HepG2 (cell line): ENCODE measurements around the gene PSMB3. TPM values are rescaled to one million over a fixed set of nuclear protein-coding genes. Genes with fewer than 3 reads are reported as not detected.

Source experiments
- ELF3 ChIP-seq: IDR thresholded peaks from 2 replicates; pipeline ENCODE4 v1.6.1; 2016; ENCODE audit warnings: missing genetic modification reagents, missing compliant biosample characterization
- FOXK1 ChIP-seq: sonication (generic); formaldehyde crosslinking; IDR thresholded peaks from 2 replicates; pipeline ENCODE4 v1.4.0; 2020; ENCODE audit warnings: low read depth, missing genetic modification reagents, borderline replicate concordance
- GATAD2A ChIP-seq: IDR thresholded peaks from 2 replicates; pipeline ENCODE4 v1.6.1; 2016
- KDM5B ChIP-seq: sonication (generic); formaldehyde crosslinking; IDR thresholded peaks from 2 replicates; pipeline ENCODE4 v1.4.0; 2020; ENCODE audit warnings: missing genetic modification reagents, mild to moderate bottlenecking, borderline replicate concordance
- KLF9 ChIP-seq: IDR thresholded peaks from 2 replicates; pipeline ENCODE4 v1.6.1; 2016; ENCODE audit warnings: low read depth
- MYNN ChIP-seq: sonication (generic); formaldehyde crosslinking; IDR thresholded peaks from 2 replicates; pipeline ENCODE4 v1.4.0; 2020; ENCODE audit warnings: mild to moderate bottlenecking, low read depth, missing genetic modification reagents
- MZF1 ChIP-seq: sonication (generic); formaldehyde crosslinking; IDR thresholded peaks from 2 replicates; pipeline ENCODE4 v1.8.1; 2023; ENCODE audit warnings: mild to moderate bottlenecking, missing genetic modification reagents, borderline replicate concordance
- ZFP36 ChIP-seq: fragments of 150-350 bp; IDR thresholded peaks from 2 replicates; pipeline ENCODE4 v1.6.1; 2018; ENCODE audit warnings: borderline replicate concordance, low read length, low read depth; ENCODE audit not compliant: partially characterized antibody
- ZNF274 ChIP-seq: sonication (generic); formaldehyde crosslinking; IDR thresholded peaks from 2 replicates; pipeline ENCODE4 v1.5.1; 2020; ENCODE audit warnings: mild to moderate bottlenecking, missing genetic modification reagents
- ZNF703 ChIP-seq: sonication (generic); formaldehyde crosslinking; IDR thresholded peaks from 2 replicates; pipeline ENCODE4 v1.5.1; 2020; ENCODE audit warnings: missing genetic modification reagents, mild to moderate bottlenecking, moderate library complexity, borderline replicate concordance
- ZNF747 ChIP-seq: sonication (generic); formaldehyde crosslinking; IDR thresholded peaks from 2 replicates; pipeline ENCODE4 v1.8.1; 2023; ENCODE audit warnings: missing genetic modification reagents, mild to moderate bottlenecking, borderline replicate concordance
- ZSCAN20 ChIP-seq: sonication (generic); formaldehyde crosslinking; IDR thresholded peaks from 2 replicates; pipeline ENCODE4 v1.4.0; 2020; ENCODE audit warnings: missing genetic modification reagents, mild to moderate bottlenecking, borderline replicate concordance
- polyA plus RNA-seq, 8 experiments: library from polyadenylated mRNA; depleted of rRNA in 3 of 8; stranded (reverse) in 7 of 8; unstranded in 1 of 8; fragments of >200 nt; fragmentation: Illumina TruSeq in 4 of 8; extraction: Trizol in 4 of 8; gene quantifications; 2 replicates each; pipeline versions ENCODE4 v1.2.1 to v1.2.3, GENCODE V29; 2011 to 2016; ENCODE audit warnings: low read depth in 4 of 8, missing spikeins in 1 of 8, mixed read lengths in 1 of 8; ENCODE audit not compliant: insufficient read depth in 1 of 8
- total RNA-seq, 5 experiments: library from RNA; depleted of rRNA; stranded (reverse); fragments of >200 nt; fragmentation: Illumina TruSeq; extraction: Trizol; gene quantifications; 2 replicates each; pipeline ENCODE4 v1.2.3, GENCODE V29; 2016; ENCODE audit warnings: low read depth in 1 of 5
- TF ChIP-seq, protein P1 (sequence below): sonication (generic); formaldehyde crosslinking; IDR thresholded peaks from 2 replicates; pipeline ENCODE4 v1.4.0; 2020; ENCODE audit warnings: missing genetic modification reagents
- TF ChIP-seq, protein P2 (sequence below): sonication (generic); formaldehyde crosslinking; IDR thresholded peaks from 2 replicates; pipeline ENCODE4 v1.4.0; 2020; ENCODE audit warnings: mild to moderate bottlenecking, missing genetic modification reagents
- TF ChIP-seq, protein P3 (sequence below): sonication (generic); formaldehyde crosslinking; IDR thresholded peaks from 2 replicates; pipeline ENCODE4 v1.4.0; 2020; ENCODE audit warnings: missing genetic modification reagents; ENCODE audit errors: not compliant biosample characterization
- TF ChIP-seq, protein P4 (sequence below): sonication (generic); formaldehyde crosslinking; IDR thresholded peaks from 2 replicates; pipeline ENCODE4 v1.8.1; 2022; ENCODE audit warnings: low read depth, mild to moderate bottlenecking, missing genetic modification reagents
- TF ChIP-seq, protein P5 (sequence below): sonication (generic); formaldehyde crosslinking; IDR thresholded peaks from 2 replicates; pipeline ENCODE4 v1.5.0; 2020; ENCODE audit warnings: missing genetic modification reagents

The PSMB3 gene
- total and polyA plus RNA-seq, 2 of the 13 experiments (the other 11 are each of a cell fraction or from before 2014, with no cell fraction given) = 366 to 517 TPM

DNA sequence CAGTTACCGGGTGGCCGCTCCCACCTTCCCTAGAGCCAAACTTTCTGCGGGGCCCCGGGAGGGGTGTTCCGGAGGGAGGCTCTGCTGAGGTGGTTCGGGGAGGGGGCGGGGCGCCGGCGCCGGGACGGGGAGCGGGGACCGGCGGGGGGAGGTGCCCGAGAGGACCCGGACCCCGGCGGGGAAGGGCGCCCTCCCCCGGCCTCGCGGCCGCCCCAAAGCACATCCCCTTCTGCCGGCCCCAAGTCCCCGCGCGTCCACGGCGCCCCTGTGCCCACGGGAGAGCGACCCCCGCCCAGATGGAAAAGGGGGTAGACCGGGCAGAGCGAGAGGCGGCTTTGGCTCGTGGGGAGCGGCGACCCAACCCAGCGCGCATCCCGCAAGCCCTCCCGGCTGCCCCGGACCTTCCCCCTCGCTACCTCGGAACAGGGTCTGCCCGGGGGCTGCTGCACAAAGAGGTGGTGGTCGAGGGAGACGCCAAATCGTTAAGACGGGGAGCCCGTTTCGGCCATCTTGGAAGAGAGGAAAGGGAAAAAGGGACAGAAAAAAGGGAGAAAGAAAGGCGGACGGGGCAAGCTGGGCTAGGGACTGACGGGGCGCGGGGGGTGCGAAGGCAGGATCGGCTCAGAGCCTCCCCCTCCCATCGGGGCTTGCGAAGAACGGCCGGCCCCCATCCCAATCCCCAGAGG, 4.9 kb upstream of the PSMB3 start (continued):
- TF ChIP-seq, protein P1, sequence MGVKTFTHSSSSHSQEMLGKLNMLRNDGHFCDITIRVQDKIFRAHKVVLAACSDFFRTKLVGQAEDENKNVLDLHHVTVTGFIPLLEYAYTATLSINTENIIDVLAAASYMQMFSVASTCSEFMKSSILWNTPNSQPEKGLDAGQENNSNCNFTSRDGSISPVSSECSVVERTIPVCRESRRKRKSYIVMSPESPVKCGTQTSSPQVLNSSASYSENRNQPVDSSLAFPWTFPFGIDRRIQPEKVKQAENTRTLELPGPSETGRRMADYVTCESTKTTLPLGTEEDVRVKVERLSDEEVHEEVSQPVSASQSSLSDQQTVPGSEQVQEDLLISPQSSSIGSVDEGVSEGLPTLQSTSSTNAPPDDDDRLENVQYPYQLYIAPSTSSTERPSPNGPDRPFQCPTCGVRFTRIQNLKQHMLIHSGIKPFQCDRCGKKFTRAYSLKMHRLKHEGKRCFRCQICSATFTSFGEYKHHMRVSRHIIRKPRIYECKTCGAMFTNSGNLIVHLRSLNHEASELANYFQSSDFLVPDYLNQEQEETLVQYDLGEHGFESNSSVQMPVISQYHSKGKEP (CRISPR knock-in tag) = peak; percentile 58; the same call in 1 of the 2 replicates
- no peak for TF ChIP-seq ZNF703 (CRISPR knock-in tag)
- TF ChIP-seq MYNN = 0 out of 2 replicates have a peak, but pooled peaks have one; percentile 34
- peak; percentile 25; the same call in 1 of the 2 replicates for TF ChIP-seq ZNF274 (CRISPR knock-in tag)
- peak; percentile 34; the same call in 1 of the 2 replicates for TF ChIP-seq ZNF747 (CRISPR knock-in tag)
- TF ChIP-seq FOXK1 (CRISPR knock-in tag) = peak; percentile 11; the same call in 1 of the 2 replicates
- TF ChIP-seq ZSCAN20 (CRISPR knock-in tag) = no peak
- TF ChIP-seq, protein P2, sequence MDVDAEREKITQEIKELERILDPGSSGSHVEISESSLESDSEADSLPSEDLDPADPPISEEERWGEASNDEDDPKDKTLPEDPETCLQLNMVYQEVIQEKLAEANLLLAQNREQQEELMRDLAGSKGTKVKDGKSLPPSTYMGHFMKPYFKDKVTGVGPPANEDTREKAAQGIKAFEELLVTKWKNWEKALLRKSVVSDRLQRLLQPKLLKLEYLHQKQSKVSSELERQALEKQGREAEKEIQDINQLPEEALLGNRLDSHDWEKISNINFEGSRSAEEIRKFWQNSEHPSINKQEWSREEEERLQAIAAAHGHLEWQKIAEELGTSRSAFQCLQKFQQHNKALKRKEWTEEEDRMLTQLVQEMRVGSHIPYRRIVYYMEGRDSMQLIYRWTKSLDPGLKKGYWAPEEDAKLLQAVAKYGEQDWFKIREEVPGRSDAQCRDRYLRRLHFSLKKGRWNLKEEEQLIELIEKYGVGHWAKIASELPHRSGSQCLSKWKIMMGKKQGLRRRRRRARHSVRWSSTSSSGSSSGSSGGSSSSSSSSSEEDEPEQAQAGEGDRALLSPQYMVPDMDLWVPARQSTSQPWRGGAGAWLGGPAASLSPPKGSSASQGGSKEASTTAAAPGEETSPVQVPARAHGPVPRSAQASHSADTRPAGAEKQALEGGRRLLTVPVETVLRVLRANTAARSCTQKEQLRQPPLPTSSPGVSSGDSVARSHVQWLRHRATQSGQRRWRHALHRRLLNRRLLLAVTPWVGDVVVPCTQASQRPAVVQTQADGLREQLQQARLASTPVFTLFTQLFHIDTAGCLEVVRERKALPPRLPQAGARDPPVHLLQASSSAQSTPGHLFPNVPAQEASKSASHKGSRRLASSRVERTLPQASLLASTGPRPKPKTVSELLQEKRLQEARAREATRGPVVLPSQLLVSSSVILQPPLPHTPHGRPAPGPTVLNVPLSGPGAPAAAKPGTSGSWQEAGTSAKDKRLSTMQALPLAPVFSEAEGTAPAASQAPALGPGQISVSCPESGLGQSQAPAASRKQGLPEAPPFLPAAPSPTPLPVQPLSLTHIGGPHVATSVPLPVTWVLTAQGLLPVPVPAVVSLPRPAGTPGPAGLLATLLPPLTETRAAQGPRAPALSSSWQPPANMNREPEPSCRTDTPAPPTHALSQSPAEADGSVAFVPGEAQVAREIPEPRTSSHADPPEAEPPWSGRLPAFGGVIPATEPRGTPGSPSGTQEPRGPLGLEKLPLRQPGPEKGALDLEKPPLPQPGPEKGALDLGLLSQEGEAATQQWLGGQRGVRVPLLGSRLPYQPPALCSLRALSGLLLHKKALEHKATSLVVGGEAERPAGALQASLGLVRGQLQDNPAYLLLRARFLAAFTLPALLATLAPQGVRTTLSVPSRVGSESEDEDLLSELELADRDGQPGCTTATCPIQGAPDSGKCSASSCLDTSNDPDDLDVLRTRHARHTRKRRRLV (CRISPR knock-in tag) = no peak
- TF ChIP-seq KDM5B (CRISPR knock-in tag) = no peak
- TF ChIP-seq GATAD2A (CRISPR knock-in tag) = peak; percentile 66
- TF ChIP-seq ZFP36 = no peak
- TF ChIP-seq, protein P3, sequence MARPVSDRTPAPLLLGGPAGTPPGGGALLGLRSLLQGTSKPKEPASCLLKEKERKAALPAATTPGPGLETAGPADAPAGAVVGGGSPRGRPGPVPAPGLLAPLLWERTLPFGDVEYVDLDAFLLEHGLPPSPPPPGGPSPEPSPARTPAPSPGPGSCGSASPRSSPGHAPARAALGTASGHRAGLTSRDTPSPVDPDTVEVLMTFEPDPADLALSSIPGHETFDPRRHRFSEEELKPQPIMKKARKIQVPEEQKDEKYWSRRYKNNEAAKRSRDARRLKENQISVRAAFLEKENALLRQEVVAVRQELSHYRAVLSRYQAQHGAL (CRISPR knock-in tag) = no peak
- TF ChIP-seq, protein P4, sequence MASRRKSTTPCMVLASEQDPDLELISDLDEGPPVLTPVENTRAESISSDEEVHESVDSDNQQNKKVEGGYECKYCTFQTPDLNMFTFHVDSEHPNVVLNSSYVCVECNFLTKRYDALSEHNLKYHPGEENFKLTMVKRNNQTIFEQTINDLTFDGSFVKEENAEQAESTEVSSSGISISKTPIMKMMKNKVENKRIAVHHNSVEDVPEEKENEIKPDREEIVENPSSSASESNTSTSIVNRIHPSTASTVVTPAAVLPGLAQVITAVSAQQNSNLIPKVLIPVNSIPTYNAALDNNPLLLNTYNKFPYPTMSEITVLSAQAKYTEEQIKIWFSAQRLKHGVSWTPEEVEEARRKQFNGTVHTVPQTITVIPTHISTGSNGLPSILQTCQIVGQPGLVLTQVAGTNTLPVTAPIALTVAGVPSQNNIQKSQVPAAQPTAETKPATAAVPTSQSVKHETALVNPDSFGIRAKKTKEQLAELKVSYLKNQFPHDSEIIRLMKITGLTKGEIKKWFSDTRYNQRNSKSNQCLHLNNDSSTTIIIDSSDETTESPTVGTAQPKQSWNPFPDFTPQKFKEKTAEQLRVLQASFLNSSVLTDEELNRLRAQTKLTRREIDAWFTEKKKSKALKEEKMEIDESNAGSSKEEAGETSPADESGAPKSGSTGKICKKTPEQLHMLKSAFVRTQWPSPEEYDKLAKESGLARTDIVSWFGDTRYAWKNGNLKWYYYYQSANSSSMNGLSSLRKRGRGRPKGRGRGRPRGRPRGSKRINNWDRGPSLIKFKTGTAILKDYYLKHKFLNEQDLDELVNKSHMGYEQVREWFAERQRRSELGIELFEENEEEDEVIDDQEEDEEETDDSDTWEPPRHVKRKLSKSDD (CRISPR knock-in tag) = 0 out of 2 replicates have a peak, but pooled peaks have one; percentile 6
- no peak for TF ChIP-seq MZF1 (CRISPR knock-in tag)
- TF ChIP-seq, protein P5, sequence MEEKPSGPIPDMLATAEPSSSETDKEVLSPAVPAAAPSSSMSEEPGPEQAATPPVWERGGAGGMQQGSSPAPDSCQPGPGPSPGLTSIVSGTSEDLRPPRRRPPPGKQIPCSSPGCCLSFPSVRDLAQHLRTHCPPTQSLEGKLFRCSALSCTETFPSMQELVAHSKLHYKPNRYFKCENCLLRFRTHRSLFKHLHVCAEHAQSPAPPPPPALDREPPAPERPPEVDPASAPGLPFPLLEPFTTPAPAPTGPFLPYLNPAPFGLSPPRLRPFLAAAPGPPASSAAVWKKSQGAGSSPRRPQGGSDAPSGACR = no peak
- 0 out of 2 replicates have a peak, but pooled peaks have one; percentile 19 for TF ChIP-seq ELF3 (CRISPR knock-in tag)
- 0 out of 2 replicates have a peak, but pooled peaks have one; percentile 44 for TF ChIP-seq KLF9 (CRISPR knock-in tag)
